Keratinocyte (primary cell): ENCODE data around the gene HCN4. TPM values are rescaled to one million over a fixed set of nuclear protein-coding genes. Genes with fewer than 3 reads are reported as not detected.

Experiments used
- DNase-seq: peaks from one replicate; pipeline ENCODE4 v3.0.0-alpha.2; 2011; ENCODE audit warnings: low read depth, missing footprints, low spot score
- FAIRE-seq: peaks from 2 replicates; lab custom pipeline; 2011; peaks lifted over from hg19 to GRCh38; lab: Jason Lieb, UNC
- H2AFZ ChIP-seq: 2 replicates; pipeline ENCODE4 v1.6.0; 2012; ENCODE audit warnings: low read length, control low read depth, inconsistent platforms; ENCODE audit not compliant: control insufficient read depth
- H3K27ac ChIP-seq: 2 replicates; pipeline ENCODE4 v1.5.1; 2011; ENCODE audit warnings: low read length; ENCODE audit not compliant: control insufficient read depth, insufficient read depth
- H3K27me3 ChIP-seq: 3 replicates; pipeline ENCODE4 v1.6.0; 2011; ENCODE audit warnings: low read length; ENCODE audit not compliant: control insufficient read depth, insufficient read depth; ENCODE audit errors: extremely low read depth
- H3K36me3 ChIP-seq, 2 experiments: 2 replicates in 1 of 2; 3 replicates in 1 of 2; pipeline ENCODE4 v1.5.1; 2011; ENCODE audit warnings: low read length in 2 of 2, mild to moderate bottlenecking in 1 of 2; ENCODE audit not compliant: control insufficient read depth in 2 of 2, insufficient read depth in 2 of 2; ENCODE audit errors: extremely low read depth in 1 of 2
- H3K4me1 ChIP-seq: 3 replicates; pipeline ENCODE4 v1.5.1; 2011; ENCODE audit warnings: low read length; ENCODE audit not compliant: control insufficient read depth, insufficient read depth; ENCODE audit errors: extremely low read depth
- H3K4me2 ChIP-seq: 3 replicates; pipeline ENCODE4 v1.6.0; 2011; ENCODE audit warnings: low read depth, low read length; ENCODE audit not compliant: control insufficient read depth, insufficient read depth; ENCODE audit errors: extremely low read depth
- H3K4me3 ChIP-seq, 3 experiments: fragments of 200-600 bp in 1 of 3; sonication (generic) in 1 of 3; 2 replicates in 2 of 3; 3 replicates in 1 of 3; pipeline ENCODE4 v1.5.1; 2011 to 2016; ENCODE audit warnings: low read length in 3 of 3, mild to moderate bottlenecking in 3 of 3, control low read depth in 2 of 3, inconsistent platforms in 1 of 3, low read depth in 1 of 3, mixed read lengths in 1 of 3, mixed run types in 1 of 3, moderate library complexity in 1 of 3; ENCODE audit not compliant: control insufficient read depth in 2 of 3, insufficient read depth in 2 of 3; ENCODE audit errors: extremely low read depth in 1 of 3
- H3K79me2 ChIP-seq: 2 replicates; pipeline ENCODE4 v1.6.0; 2012; ENCODE audit warnings: low read length; ENCODE audit not compliant: control insufficient read depth, insufficient read depth
- H3K9ac ChIP-seq: 3 replicates; pipeline ENCODE4 v1.6.0; 2011; ENCODE audit warnings: low read length; ENCODE audit not compliant: control insufficient read depth, insufficient read depth; ENCODE audit errors: extremely low read depth
- H3K9me1 ChIP-seq: 3 replicates; pipeline ENCODE4 v1.6.0; 2011; ENCODE audit warnings: low read length; ENCODE audit not compliant: control insufficient read depth, insufficient read depth; ENCODE audit errors: extremely low read depth
- H3K9me3 ChIP-seq: 2 replicates; pipeline ENCODE4 v1.5.1; 2012; ENCODE audit warnings: low read depth, low read length; ENCODE audit not compliant: control insufficient read depth
- H4K20me1 ChIP-seq: 3 replicates; pipeline ENCODE4 v1.6.0; 2011; ENCODE audit warnings: low read length; ENCODE audit not compliant: control insufficient read depth, insufficient read depth; ENCODE audit errors: extremely low read depth
- CTCF ChIP-seq, 3 experiments: IDR thresholded peaks in 1 of 3; conservative IDR thresholded peaks in 1 of 3; optimal IDR thresholded peaks in 1 of 3; 2 replicates in 2 of 3; 3 replicates in 1 of 3; pipeline versions ENCODE3 to v1.5.1; 2011; ENCODE audit warnings: low read length in 3 of 3, mild to moderate bottlenecking in 3 of 3, moderate library complexity in 2 of 3, control low read depth in 1 of 3, inconsistent platforms in 1 of 3; ENCODE audit not compliant: insufficient read depth in 2 of 3; ENCODE audit errors: extremely low read depth in 1 of 3
- EZH2 ChIP-seq: IDR thresholded peaks from one replicate; pipeline ENCODE4 v1.6.1; 2012; ENCODE audit warnings: inconsistent platforms, mild to moderate bottlenecking, low read length, moderate library complexity
- dilution Hi-C: fragments of 300-500 bp; cut with MboI; formaldehyde crosslinking; loops from one replicate; pipeline ENCODE4 v1.7.0; 2020; ENCODE audit warnings: low sequenced_read_pairs; ENCODE audit not compliant: extremely low pct_ligation_motif_present
- polyA plus RNA-seq, 5 experiments: library from polyadenylated mRNA; depleted of rRNA in 3 of 5; stranded (reverse) in 3 of 5; stranded (forward) in 1 of 5; unstranded in 1 of 5; fragments of >200 nt; gene quantifications; 1 replicate in 1 of 5; 2 replicates in 3 of 5; 3 replicates in 1 of 5; pipeline versions ENCODE4 v1.2.1 to v1.2.3, GENCODE V29; 2011 to 2012; ENCODE audit warnings: missing spikeins in 2 of 5, low read depth in 1 of 5, low replicate concordance in 1 of 5

HCN4 gene
- polyA plus RNA-seq, 1 donor (not counting 4 experiments of a cell fraction or from before 2014, with no cell fraction given), result not detected

- Histone ChIP-seq H3K79me2 (no peaks in the 10 kb centered on the region), H3K9me3 (no peaks in the 10 kb centered on the region), H3K4me2 (no peak overlapping the region), H3K4me1 (no peaks in the 10 kb centered on the region), H3K9me1 (no peaks in the 10 kb centered on the region), H3K4me3 (no peak overlapping the region), H2AFZ (no peak overlapping the region), H3K27ac (no peak overlapping the region), H3K27me3 (no peaks in the 10 kb centered on the region), H3K36me3 (no peaks in the 10 kb centered on the region), H3K9ac (no peak overlapping the region), H4K20me1 (no peaks in the 10 kb centered on the region)
- FAIRE-seq, result no peak
- TF ChIP-seq CTCF (optimal IDR thresholded peaks at IDR 0.05 in 1 of 3, IDR thresholded peaks at IDR 0.05 in 1 of 3, conservative IDR thresholded peaks at IDR 0.05 in 1 of 3; ENCODE audit: extremely low read depth in 1 of 3, insufficient read depth in 2 of 3, low read length in 3 of 3) (no peak), EZH2 (no peak)
- dilution Hi-C loops, result no loop called here
- no peak for DNase-seq
Measured at GRCh38 chr15:73295630-73296286, 73.0 kb downstream of the HCN4 start.

DNA sequence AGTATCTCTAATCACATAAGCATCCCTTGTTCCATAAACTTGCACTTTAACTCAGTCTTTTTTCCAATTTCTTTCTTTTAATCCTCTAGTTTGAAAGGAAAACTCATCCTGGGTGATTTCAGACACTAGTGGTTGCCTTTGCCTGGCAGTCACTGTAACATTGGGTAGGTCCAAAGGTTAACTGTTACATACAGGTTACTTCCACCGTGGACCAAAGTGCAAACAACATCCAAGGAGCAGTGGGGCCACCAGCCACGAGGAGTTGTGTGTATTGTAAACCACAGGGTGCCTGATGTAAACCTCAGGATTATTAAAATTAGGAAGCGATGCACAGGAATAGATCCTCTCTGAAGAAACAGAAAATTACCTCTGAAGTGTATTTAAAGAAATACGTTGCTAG is 75.0 kb downstream of the HCN4 start:
- Histone ChIP-seq H2AFZ (no peak overlapping the region), H3K4me3 (no peak overlapping the region), H3K27me3 (no peaks in the 10 kb centered on the region), H4K20me1 (no peaks in the 10 kb centered on the region), H3K4me1 (no peaks in the 10 kb centered on the region), H3K9me1 (no peaks in the 10 kb centered on the region), H3K36me3 (no peaks in the 10 kb centered on the region), H3K4me2 (no peak overlapping the region), H3K79me2 (no peaks in the 10 kb centered on the region), H3K27ac (no peak overlapping the region), H3K9ac (no peak overlapping the region), H3K9me3 (no peaks in the 10 kb centered on the region)
- no peak for DNase-seq
- FAIRE-seq, result no peak
- TF ChIP-seq EZH2 (no peak), CTCF (optimal IDR thresholded peaks at IDR 0.05 in 1 of 3, IDR thresholded peaks at IDR 0.05 in 1 of 3, conservative IDR thresholded peaks at IDR 0.05 in 1 of 3; ENCODE audit: extremely low read depth in 1 of 3, insufficient read depth in 2 of 3, low read length in 3 of 3) (no peak)
- dilution Hi-C loops, result no loop called here
